PFSK-1 (cell line): ENCODE data around the gene PRR15L.

Source experiments
- POLR2AphosphoS5 ChIP-seq: IDR thresholded peaks from 2 replicates; pipeline ENCODE4 v1.6.1; 2012; ENCODE audit warnings: low read depth, mild to moderate bottlenecking, control low read depth, low read length, moderate library complexity
- REST ChIP-seq, 2 experiments: IDR thresholded peaks; 2 replicates each; pipeline versions ENCODE4 v1.6.1 to v1.8.0; 2011 to 2012; ENCODE audit warnings: low read depth in 2 of 2, low read length in 2 of 2, control low read depth in 1 of 2, inconsistent platforms in 1 of 2, mild to moderate bottlenecking in 1 of 2, moderate library complexity in 1 of 2; ENCODE audit not compliant: insufficient read depth in 1 of 2
- SIN3A ChIP-seq: IDR thresholded peaks from 2 replicates; pipeline ENCODE4 v1.6.1; 2012; ENCODE audit warnings: mild to moderate bottlenecking, low read length, moderate library complexity, borderline replicate concordance; ENCODE audit not compliant: insufficient read depth
- TAF1 ChIP-seq: IDR thresholded peaks from 2 replicates; pipeline ENCODE4 v1.6.1; 2012; ENCODE audit warnings: low read length, control low read depth, borderline replicate concordance; ENCODE audit not compliant: insufficient read depth

- TF ChIP-seq POLR2AphosphoS5 (no peak), TAF1 (no peak), SIN3A (no peak), REST (IDR thresholded peaks at IDR 0.05; ENCODE audit: insufficient read depth in 1 of 2, low read depth in 2 of 2, low read length in 2 of 2) (no peak)
These were observed 41.0 kb downstream of the PRR15L start for GRCh38 chr17:47916489-47917208.
